H9 (cell line): ENCODE data around the gene HCRTR2. TPM values are rescaled to one million over a fixed set of nuclear protein-coding genes. Genes with fewer than 3 reads are reported as not detected.
"Not testable (repeated sequence)": the region's sequence is repeated elsewhere in the genome, so short reads cannot be mapped to it uniquely, and the experiment has no call there.

Experiments used
- DNase-seq: peaks from one replicate; pipeline ENCODE4 v3.0.0-alpha.2; 2017
- H2AFZ ChIP-seq: one replicate; pipeline ENCODE4 v1.6.1; 2013; ENCODE audit warnings: mild to moderate bottlenecking, low read length, control low read depth, moderate library complexity
- H2AK5ac ChIP-seq: 2 replicates; pipeline ENCODE4 v1.6.1; 2013; ENCODE audit warnings: low read length, control low read depth, mixed read lengths; ENCODE audit not compliant: insufficient read length
- H2BK120ac ChIP-seq: one replicate; pipeline ENCODE4 v1.6.1; 2013; ENCODE audit warnings: low read depth, mild to moderate bottlenecking, low read length, control low read depth, inconsistent platforms; ENCODE audit not compliant: poor library complexity, severe bottlenecking
- H2BK12ac ChIP-seq: 2 replicates; pipeline ENCODE4 v1.6.1; 2013; ENCODE audit warnings: low read length, control low read depth, mixed read lengths, low read depth; ENCODE audit not compliant: insufficient read length
- H2BK15ac ChIP-seq: 2 replicates; pipeline ENCODE4 v1.6.1; 2013; ENCODE audit warnings: low read depth, low read length, control low read depth
- H2BK20ac ChIP-seq: one replicate; pipeline ENCODE4 v1.6.1; 2013; ENCODE audit warnings: low read depth, mild to moderate bottlenecking, low read length, control low read depth, inconsistent platforms; ENCODE audit not compliant: poor library complexity, severe bottlenecking
- H2BK5ac ChIP-seq: 2 replicates; pipeline ENCODE4 v1.6.1; 2013; ENCODE audit warnings: low read length, control low read depth, mixed read lengths; ENCODE audit not compliant: insufficient read length
- H3K14ac ChIP-seq: 2 replicates; pipeline ENCODE4 v1.6.1; 2013; ENCODE audit warnings: low read length, control low read depth; ENCODE audit not compliant: insufficient read depth
- H3K18ac ChIP-seq: 2 replicates; pipeline ENCODE4 v1.6.1; 2013; ENCODE audit warnings: low read depth, mild to moderate bottlenecking, mixed read lengths, low read length, control low read depth; ENCODE audit not compliant: insufficient read length
- H3K23ac ChIP-seq: 2 replicates; pipeline ENCODE4 v1.6.1; 2013; ENCODE audit warnings: low read length, control low read depth, mixed read lengths, low read depth; ENCODE audit not compliant: insufficient read length
- H3K23me2 ChIP-seq: 2 replicates; pipeline ENCODE4 v1.6.1; 2013; ENCODE audit warnings: low read depth, mild to moderate bottlenecking, mixed read lengths, low read length, control low read depth; ENCODE audit not compliant: insufficient read length, poor library complexity, severe bottlenecking
- H3K27ac ChIP-seq: 2 replicates; pipeline ENCODE4 v1.5.1; 2013; ENCODE audit warnings: low read length, control low read depth, mixed read lengths, low read depth; ENCODE audit not compliant: insufficient read length
- H3K27me3 ChIP-seq: 2 replicates; pipeline ENCODE4 v1.6.1; 2013; ENCODE audit warnings: low read length, control low read depth, inconsistent platforms; ENCODE audit not compliant: insufficient read depth
- H3K4ac ChIP-seq: 2 replicates; pipeline ENCODE4 v1.6.1; 2013; ENCODE audit warnings: low read depth, mild to moderate bottlenecking, control low read depth, inconsistent platforms, low read length, moderate library complexity
- H3K4me1 ChIP-seq: 2 replicates; pipeline ENCODE4 v1.6.1; 2013; ENCODE audit warnings: low read length, control low read depth, inconsistent platforms; ENCODE audit not compliant: insufficient read depth
- H3K4me2 ChIP-seq: 2 replicates; pipeline ENCODE4 v1.6.1; 2013; ENCODE audit warnings: low read length, control low read depth, mixed read lengths; ENCODE audit not compliant: insufficient read length, insufficient read depth
- H3K56ac ChIP-seq: 2 replicates; pipeline ENCODE4 v1.6.1; 2013; ENCODE audit warnings: low read depth, mild to moderate bottlenecking, mixed read lengths, low read length, control low read depth; ENCODE audit not compliant: insufficient read length
- H3K79me1 ChIP-seq: 2 replicates; pipeline ENCODE4 v1.6.1; 2013; ENCODE audit warnings: low read depth, mild to moderate bottlenecking, moderate library complexity, low read length, control low read depth, inconsistent platforms; ENCODE audit not compliant: insufficient read depth, poor library complexity, severe bottlenecking
- H3K79me2 ChIP-seq: 2 replicates; pipeline ENCODE4 v1.6.1; 2013; ENCODE audit warnings: low read length, control low read depth, inconsistent platforms; ENCODE audit not compliant: insufficient read depth
- H3K9ac ChIP-seq: 2 replicates; pipeline ENCODE4 v1.6.1; 2013; ENCODE audit warnings: low read length, control low read depth, mixed read lengths; ENCODE audit not compliant: insufficient read length; ENCODE audit errors: extremely low read depth
- H3K9me3 ChIP-seq: one replicate; pipeline ENCODE4 v1.6.1; 2013; ENCODE audit warnings: low read depth, low read length, inconsistent platforms; ENCODE audit not compliant: control insufficient read depth
- H3T11ph ChIP-seq: one replicate; pipeline ENCODE4 v1.6.1; 2013; ENCODE audit warnings: mild to moderate bottlenecking, low read length, control low read depth, inconsistent platforms
- H4K20me1 ChIP-seq: one replicate; pipeline ENCODE4 v1.6.1; 2013; ENCODE audit not compliant: control insufficient read depth, insufficient read length, insufficient read depth
- H4K5ac ChIP-seq: 2 replicates; pipeline ENCODE4 v1.6.1; 2013; ENCODE audit warnings: low read depth, mild to moderate bottlenecking, mixed read lengths, low read length, control low read depth; ENCODE audit not compliant: insufficient read length
- H4K8ac ChIP-seq: replicated peaks from 2 replicates; pipeline ENCODE4 v1.6.1; 2013; ENCODE audit warnings: low read length, control low read depth, mixed read lengths, low read depth; ENCODE audit not compliant: insufficient read length
- H4K91ac ChIP-seq: 2 replicates; pipeline ENCODE4 v1.6.1; 2013; ENCODE audit warnings: low read depth, mild to moderate bottlenecking, moderate library complexity, mixed read lengths, low read length, control low read depth; ENCODE audit not compliant: insufficient read length
- H3K27ac Mint-ChIP-seq, 3 experiments: 2 replicates in 2 of 3; 3 replicates in 1 of 3; pipeline ENCODE4 v1.8.0; 2020 to 2021; ENCODE audit warnings: mixed read lengths in 3 of 3, mild to moderate bottlenecking in 1 of 3, moderate library complexity in 1 of 3
- H3K27me3 Mint-ChIP-seq: 2 replicates; pipeline ENCODE4 v1.8.0; 2021; ENCODE audit warnings: low read depth, mild to moderate bottlenecking, moderate library complexity, mixed read lengths
- H3K36me3 Mint-ChIP-seq, 3 experiments: 2 replicates in 2 of 3; 3 replicates in 1 of 3; pipeline ENCODE4 v1.8.0; 2020 to 2021; ENCODE audit warnings: low read depth in 3 of 3, mixed read lengths in 3 of 3; ENCODE audit not compliant: insufficient read depth in 1 of 3
- H3K4me1 Mint-ChIP-seq, 2 experiments: 2 replicates each; pipeline ENCODE4 v1.8.0; 2020; ENCODE audit warnings: mixed read lengths in 2 of 2
- H3K4me3 Mint-ChIP-seq, 2 experiments: 2 replicates in 1 of 2; 3 replicates in 1 of 2; pipeline ENCODE4 v1.8.0; 2020 to 2021; ENCODE audit warnings: mild to moderate bottlenecking in 2 of 2, mixed read lengths in 2 of 2, moderate library complexity in 1 of 2
- H3K9me3 Mint-ChIP-seq, 2 experiments: 2 replicates in 1 of 2; 3 replicates in 1 of 2; pipeline ENCODE4 v1.8.0; 2020; ENCODE audit warnings: mild to moderate bottlenecking in 2 of 2, mixed read lengths in 2 of 2, moderate library complexity in 1 of 2
- WGBS: extraction: QIAGEN DNeasy Blood & Tissue Kit; methylation state at CpG from one replicate; pipeline ENCODE4 v1.1.7; 2013; ENCODE audit warnings: missing lambda C conversion rate, low lambda C conversion rate, mixed read lengths; ENCODE audit not compliant: insufficient read length; ENCODE audit errors: extremely low coverage; 5-methylcytosine and 5-hydroxymethylcytosine counted together
- total RNA-seq: library from RNA; stranded (reverse); gene quantifications from 2 replicates; pipeline ENCODE4 v1.2.1, GENCODE V29; 2021
- TF ChIP-seq, protein P1 (sequence below): fragments of 200-600 bp; sonication (generic); conservative IDR thresholded peaks from 3 replicates; pipeline ENCODE4 v1.8.0; 2021; ENCODE audit warnings: antibody characterized with exemption, mild to moderate bottlenecking

Gene HCRTR2
- total RNA-seq, 1 experiment from 2014 or later: not detected

DNA sequence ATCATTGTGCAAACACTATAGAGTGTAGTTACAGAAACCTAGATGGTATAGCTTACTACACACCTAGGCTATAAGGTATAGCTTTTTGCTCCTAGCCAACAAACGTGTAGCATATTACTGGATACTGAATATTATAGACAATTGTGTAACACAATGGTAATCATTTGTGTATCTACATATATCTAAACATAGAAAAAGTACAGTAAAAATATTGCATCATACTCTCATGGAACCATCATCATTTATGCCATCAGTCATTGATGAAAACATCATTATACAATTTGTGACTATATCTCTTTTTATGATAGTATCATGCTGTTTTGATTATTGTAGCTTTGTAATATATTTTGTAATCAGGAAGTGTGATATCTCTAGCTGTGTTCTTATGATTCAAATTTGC is 21.0 kb upstream of the HCRTR2 start:
- Histone ChIP-seq H4K8ac (no peak overlapping the region), H2BK15ac (no peak overlapping the region), H3K27me3 (no peaks in the 10 kb centered on the region), H3K23ac (no peak overlapping the region), H4K91ac (no peak overlapping the region), H2BK20ac (no peak overlapping the region), H3K4me1 (no peaks in the 10 kb centered on the region), H3K18ac (no peak overlapping the region), H4K20me1 (no peaks in the 10 kb centered on the region), H3K14ac (no peak overlapping the region), H4K5ac (no peak overlapping the region), H3K79me1 (no peaks in the 10 kb centered on the region), H3K9ac (no peak overlapping the region), H3T11ph (no peak overlapping the region), H3K56ac (no peak overlapping the region), H3K79me2 (no peaks in the 10 kb centered on the region), H3K23me2 (no peaks in the 10 kb centered on the region), H3K4me2 (no peak overlapping the region), H3K27ac (no peak overlapping the region), H2BK5ac (no peak overlapping the region), H3K9me3 (no peaks in the 10 kb centered on the region), H2BK12ac (no peak overlapping the region), H2AK5ac (no peak overlapping the region), H2AFZ (no peak overlapping the region), H3K4ac (no peak overlapping the region), H2BK120ac (no peak overlapping the region)
- no peak for DNase-seq
- Mint-ChIP-seq H3K27me3 (no peaks in the 10 kb centered on the region), H3K27ac (no peak overlapping the region), H3K9me3 (peaks cover 0 to 5% of the 10 kb centered on the region in 2 experiments; a peak in 1 of 5 replicates), H3K36me3 (no peaks in the 10 kb centered on the region; a peak in 1 of 7 replicates), H3K4me3 (no peak overlapping the region), H3K4me1 (no peaks in the 10 kb centered on the region)
- TF ChIP-seq, protein P1, sequence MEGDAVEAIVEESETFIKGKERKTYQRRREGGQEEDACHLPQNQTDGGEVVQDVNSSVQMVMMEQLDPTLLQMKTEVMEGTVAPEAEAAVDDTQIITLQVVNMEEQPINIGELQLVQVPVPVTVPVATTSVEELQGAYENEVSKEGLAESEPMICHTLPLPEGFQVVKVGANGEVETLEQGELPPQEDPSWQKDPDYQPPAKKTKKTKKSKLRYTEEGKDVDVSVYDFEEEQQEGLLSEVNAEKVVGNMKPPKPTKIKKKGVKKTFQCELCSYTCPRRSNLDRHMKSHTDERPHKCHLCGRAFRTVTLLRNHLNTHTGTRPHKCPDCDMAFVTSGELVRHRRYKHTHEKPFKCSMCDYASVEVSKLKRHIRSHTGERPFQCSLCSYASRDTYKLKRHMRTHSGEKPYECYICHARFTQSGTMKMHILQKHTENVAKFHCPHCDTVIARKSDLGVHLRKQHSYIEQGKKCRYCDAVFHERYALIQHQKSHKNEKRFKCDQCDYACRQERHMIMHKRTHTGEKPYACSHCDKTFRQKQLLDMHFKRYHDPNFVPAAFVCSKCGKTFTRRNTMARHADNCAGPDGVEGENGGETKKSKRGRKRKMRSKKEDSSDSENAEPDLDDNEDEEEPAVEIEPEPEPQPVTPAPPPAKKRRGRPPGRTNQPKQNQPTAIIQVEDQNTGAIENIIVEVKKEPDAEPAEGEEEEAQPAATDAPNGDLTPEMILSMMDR: no peak
- WGBS: no CpG with 5 or more reads among the region's 1 CpG

DNA sequence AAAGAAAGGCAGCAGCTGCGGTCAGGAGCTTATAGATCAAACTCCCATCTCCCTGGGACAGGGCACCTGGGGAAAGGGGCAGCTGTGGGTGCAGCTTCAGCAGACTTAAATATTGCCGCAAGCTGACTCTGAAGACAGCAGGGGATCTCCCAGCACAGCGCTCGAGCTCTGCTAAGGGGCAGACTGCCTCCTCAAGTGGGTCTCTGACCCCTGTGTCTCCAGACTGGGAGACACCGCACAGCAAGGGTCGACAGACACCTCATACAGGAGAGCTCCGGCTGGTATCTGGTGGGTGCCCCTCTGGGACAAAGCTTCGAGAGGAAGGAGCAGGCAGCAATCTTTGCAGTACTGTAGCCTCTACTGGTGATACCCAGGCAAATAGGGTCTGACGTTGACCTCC is 15.5 kb upstream of the HCRTR2 start:
- H2AK5ac ChIP-seq, H3K27ac Mint-ChIP-seq, H3K4me3 Mint-ChIP-seq, H2BK15ac ChIP-seq, H4K8ac ChIP-seq, H2BK5ac ChIP-seq, H4K20me1 ChIP-seq, H2BK20ac ChIP-seq, H3K18ac ChIP-seq, H4K91ac ChIP-seq, DNase-seq, H3K27me3 Mint-ChIP-seq, H3K4me2 ChIP-seq, H4K5ac ChIP-seq, H2AFZ ChIP-seq, H3K9me3 Mint-ChIP-seq, H3T11ph ChIP-seq, H3K79me2 ChIP-seq, H3K36me3 Mint-ChIP-seq, H3K4me1 Mint-ChIP-seq, H3K23me2 ChIP-seq, H2BK120ac ChIP-seq, H3K23ac ChIP-seq, H3K9me3 ChIP-seq, H3K27me3 ChIP-seq, H3K9ac ChIP-seq, H3K56ac ChIP-seq, H3K4ac ChIP-seq, H3K79me1 ChIP-seq, H2BK12ac ChIP-seq, H3K27ac ChIP-seq, H3K14ac ChIP-seq, H3K4me1 ChIP-seq: not testable (repeated sequence)
- whole genome bisulfite sequencing: no CpG with 5 or more reads among the region's 9 CpGs
